NCI-H2227 (cell line): Measurements from ENCODE around the gene ABCC4.
"Not testable (repeated sequence)": the region's sequence is repeated elsewhere in the genome, so short reads cannot be mapped to it uniquely, and the experiment has no call there.

Experiments
- DNase-seq: peaks from one replicate; lab custom pipeline; 2025; ENCODE audit not compliant: unreplicated experiment; lab: John Stamatoyannopoulos, UW

ABCC4 gene

GRCh38 chr13:95300625-95301182, 547 bp downstream of the ABCC4 start:
- peak; percentile 41 for DNase-seq

- no peak for DNase-seq
Measured at GRCh38 chr13:95298971-95299621, 2.2 kb downstream of the ABCC4 start.

GRCh38 chr13:95298169-95298965, 2.9 kb downstream of the ABCC4 start:
- no peak for DNase-seq

GRCh38 chr13:95296326-95296925, 4.8 kb downstream of the ABCC4 start:
- DNase-seq: peak; percentile 5

GRCh38 chr13:95295026-95295425, 6.2 kb downstream of the ABCC4 start:
- no peak for DNase-seq

- DNase-seq: no peak
Measured at GRCh38 chr13:95292622-95293021, 8.6 kb downstream of the ABCC4 start.

- not testable (repeated sequence) for DNase-seq
Measured at GRCh38 chr13:95289901-95290300, 11.3 kb downstream of the ABCC4 start.

GRCh38 chr13:95289020-95289444, 12.2 kb downstream of the ABCC4 start:
- DNase-seq: no peak

- no peak for DNase-seq
Measured at GRCh38 chr13:95284436-95284835, 16.8 kb downstream of the ABCC4 start.

GRCh38 chr13:95279016-95279415, 22.2 kb downstream of the ABCC4 start:
- DNase-seq: no peak

- no peak for DNase-seq
Measured at GRCh38 chr13:95276037-95276505, 25.2 kb downstream of the ABCC4 start.

GRCh38 chr13:95275322-95276036, 25.8 kb downstream of the ABCC4 start:
- DNase-seq: no peak

- DNase-seq: not testable (repeated sequence)
Measured at GRCh38 chr13:95273592-95274132, 27.6 kb downstream of the ABCC4 start.

- DNase-seq: not testable (repeated sequence)
Measured at GRCh38 chr13:95272076-95272475, 29.2 kb downstream of the ABCC4 start.

GRCh38 chr13:95269756-95270155, 31.5 kb downstream of the ABCC4 start:
- no peak for DNase-seq

- DNase-seq: not testable (repeated sequence)
Measured at GRCh38 chr13:95268343-95269065, 32.7 kb downstream of the ABCC4 start.

- no peak for DNase-seq
Measured at GRCh38 chr13:95267662-95268342, 33.4 kb downstream of the ABCC4 start.

GRCh38 chr13:95264225-95264624, 37.0 kb downstream of the ABCC4 start:
- no peak for DNase-seq

GRCh38 chr13:95262837-95263384, 38.3 kb downstream of the ABCC4 start:
- no peak for DNase-seq
